ENCODE results near the gene CADPS2. TPM values are rescaled to one million over a fixed set of nuclear protein-coding genes. Genes with fewer than 3 reads are reported as not detected.

Gene CADPS2
- total and polyA plus RNA-seq, 2 of the 8 experiments (the other 6 are each of a cell fraction or from before 2014, with no cell fraction given): 8.9 to 22.3 TPM

DNA sequence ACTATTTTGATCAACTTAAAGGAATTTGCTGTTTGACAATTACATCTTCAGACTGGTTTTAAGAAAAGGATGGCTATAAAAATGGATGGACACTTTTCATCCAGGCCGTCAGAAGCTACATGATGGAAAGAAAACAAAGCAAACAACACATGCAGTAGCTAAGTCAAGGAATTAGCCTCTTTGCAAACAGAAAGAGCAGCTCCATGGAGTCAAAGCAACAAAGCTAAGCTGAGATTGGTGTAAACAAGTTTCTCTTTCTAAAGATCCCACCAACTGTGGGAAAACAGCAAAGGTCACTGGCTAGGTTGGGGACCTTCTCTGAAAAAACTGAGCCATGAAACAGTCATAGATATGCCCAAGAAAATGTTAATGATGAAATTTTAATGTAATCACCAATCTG, 286.2 kb downstream of the CADPS2 start (continued):
- TF ChIP-seq SUZ12 (IDR thresholded peaks at IDR 0.05; ENCODE audit: low read length): no peak
- no peak for TF ChIP-seq SIX5 (IDR thresholded peaks at IDR 0.05; ENCODE audit: low read depth, low read length)
- no peak for TF ChIP-seq JUN (IDR thresholded peaks at IDR 0.05; ENCODE audit: low read depth, low read length)
- no peak for TF ChIP-seq TEAD4 (IDR thresholded peaks at IDR 0.05; ENCODE audit: low read depth, low read length)

Measured in H1 (cell line).